Activated CD8-positive, alpha-beta T cell treated with anti-CD3 and anti-CD28 coated beads for 36 hours (primary cell): ENCODE measurements around the gene TMEM156. TPM values are rescaled to one million over a fixed set of nuclear protein-coding genes. Genes with fewer than 3 reads are reported as not detected.

ENCODE experiments used
- ATAC-seq: fragments of 200-7000 bp; cut with Tn5 transposase; one replicate; pipeline ENCODE4 v1.10.0; 2021; ENCODE audit warnings: mild to moderate bottlenecking, moderate library complexity
- CTCF ChIA-PET: fragments of 350-600 bp; sonication (Branson Sonifier 250); formaldehyde crosslinking; loops from one replicate; lab custom pipeline; 2021; ENCODE audit warnings: antibody characterized with exemption; lab: Charles Lee
- POLR2A ChIA-PET: fragments of 350-600 bp; sonication (Branson Sonifier 250); formaldehyde crosslinking; loops from one replicate; lab custom pipeline; 2021; ENCODE audit warnings: antibody characterized with exemption; lab: Charles Lee
- DNase-seq: peaks from one replicate; pipeline ENCODE4 v3.0.0-alpha.2; 2020
- H3K27ac Mint-ChIP-seq: one replicate; pipeline ENCODE4 v1.8.0; 2021; ENCODE audit warnings: mild to moderate bottlenecking, mixed read lengths
- H3K27me3 Mint-ChIP-seq: one replicate; pipeline ENCODE4 v1.8.0; 2021; ENCODE audit warnings: mixed read lengths
- H3K36me3 Mint-ChIP-seq: one replicate; pipeline ENCODE4 v1.8.0; 2021; ENCODE audit warnings: low read depth, mixed read lengths
- H3K4me1 Mint-ChIP-seq: one replicate; pipeline ENCODE4 v1.8.0; 2021; ENCODE audit warnings: low read depth, mixed read lengths
- H3K4me3 Mint-ChIP-seq: one replicate; pipeline ENCODE4 v1.8.0; 2021; ENCODE audit warnings: mild to moderate bottlenecking, moderate library complexity, mixed read lengths
- H3K9me3 Mint-ChIP-seq: one replicate; pipeline ENCODE4 v1.8.0; 2021; ENCODE audit warnings: mixed read lengths
- intact Hi-C: fragments of 100-400 bp; cut with micrococcal nuclease; formaldehyde crosslinking; loops from one replicate; pipeline ENCODE4 v1.10.0; 2022
- total RNA-seq, 2 experiments: library from RNA; stranded (reverse); gene quantifications; one replicate each; pipeline ENCODE4 v1.2.3, GENCODE V29; 2021
- TF ChIP-seq, protein P1 (sequence below): fragments of 200-600 bp; IDR thresholded peaks from one replicate; pipeline ENCODE4 v1.8.0; 2022; ENCODE audit warnings: antibody characterized with exemption, mild to moderate bottlenecking

The TMEM156 gene, protein sequence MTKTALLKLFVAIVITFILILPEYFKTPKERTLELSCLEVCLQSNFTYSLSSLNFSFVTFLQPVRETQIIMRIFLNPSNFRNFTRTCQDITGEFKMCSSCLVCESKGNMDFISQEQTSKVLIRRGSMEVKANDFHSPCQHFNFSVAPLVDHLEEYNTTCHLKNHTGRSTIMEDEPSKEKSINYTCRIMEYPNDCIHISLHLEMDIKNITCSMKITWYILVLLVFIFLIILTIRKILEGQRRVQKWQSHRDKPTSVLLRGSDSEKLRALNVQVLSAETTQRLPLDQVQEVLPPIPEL
- total RNA-seq = 10 to 100 TPM; 11.7 to 12.0 TPM

- H3K36me3 Mint-ChIP-seq = no peaks in the 10 kb centered on the region
- peak within 1 kb of the TSS; percentile 92 for H3K27ac Mint-ChIP-seq
- intact Hi-C loops = loop anchor here (10.0 kb wide), 1 partner anchor 48 kb away; no protein-coding TSS in a partner anchor
- TF ChIP-seq, protein P1, sequence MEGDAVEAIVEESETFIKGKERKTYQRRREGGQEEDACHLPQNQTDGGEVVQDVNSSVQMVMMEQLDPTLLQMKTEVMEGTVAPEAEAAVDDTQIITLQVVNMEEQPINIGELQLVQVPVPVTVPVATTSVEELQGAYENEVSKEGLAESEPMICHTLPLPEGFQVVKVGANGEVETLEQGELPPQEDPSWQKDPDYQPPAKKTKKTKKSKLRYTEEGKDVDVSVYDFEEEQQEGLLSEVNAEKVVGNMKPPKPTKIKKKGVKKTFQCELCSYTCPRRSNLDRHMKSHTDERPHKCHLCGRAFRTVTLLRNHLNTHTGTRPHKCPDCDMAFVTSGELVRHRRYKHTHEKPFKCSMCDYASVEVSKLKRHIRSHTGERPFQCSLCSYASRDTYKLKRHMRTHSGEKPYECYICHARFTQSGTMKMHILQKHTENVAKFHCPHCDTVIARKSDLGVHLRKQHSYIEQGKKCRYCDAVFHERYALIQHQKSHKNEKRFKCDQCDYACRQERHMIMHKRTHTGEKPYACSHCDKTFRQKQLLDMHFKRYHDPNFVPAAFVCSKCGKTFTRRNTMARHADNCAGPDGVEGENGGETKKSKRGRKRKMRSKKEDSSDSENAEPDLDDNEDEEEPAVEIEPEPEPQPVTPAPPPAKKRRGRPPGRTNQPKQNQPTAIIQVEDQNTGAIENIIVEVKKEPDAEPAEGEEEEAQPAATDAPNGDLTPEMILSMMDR = no peak
- peaks cover 54% of the 10 kb centered on the region for H3K4me1 Mint-ChIP-seq
- H3K9me3 Mint-ChIP-seq = no peaks in the 10 kb centered on the region
- ATAC-seq = peak; percentile 87
- ChIA-PET POLR2A (interaction anchor here (1.2 to 3.4 kb wide), 2 partner anchors 10 to 11 kb away, joined by 3 to 17 read pairs; no protein-coding TSS in a partner anchor), CTCF (interaction anchor here (1.2 to 1.3 kb wide), 2 partner anchors 12 to 13 kb away, joined by 3 read pairs; no protein-coding TSS in a partner anchor)
- H3K27me3 Mint-ChIP-seq = no peaks in the 10 kb centered on the region
- H3K4me3 Mint-ChIP-seq = peak within 1 kb of the TSS; percentile 79
- DNase-seq = peak; percentile 50
Observed at GRCh38 chr4:39032218-39033085, at the start of gene TMEM156. TMEM156 (minus strand) TSS chr4:39032409; CDS start chr4:39032313, 96 bp downstream.

DNA sequence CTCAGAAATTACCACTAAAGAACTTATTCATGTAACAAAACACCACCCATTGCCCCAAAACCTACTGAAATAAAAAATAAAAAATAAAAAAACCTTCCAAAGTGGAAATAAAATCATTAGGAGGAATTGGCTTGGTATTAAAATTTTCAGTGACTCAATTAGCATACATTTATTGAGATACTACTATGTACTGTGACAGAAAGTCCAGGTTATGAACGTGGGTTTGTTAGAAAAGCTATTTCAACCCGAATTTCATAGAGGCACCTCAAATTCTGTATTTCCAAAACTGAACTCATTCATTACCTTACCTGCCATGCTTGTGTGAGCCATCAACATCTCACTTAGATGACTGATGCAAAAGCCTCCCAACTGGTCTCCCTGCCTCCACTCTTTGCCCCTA is 46.6 kb upstream of the TMEM156 start:
- H3K27ac Mint-ChIP-seq = no peak overlapping the region
- H3K9me3 Mint-ChIP-seq = no peaks in the 10 kb centered on the region
- ChIA-PET POLR2A (no interaction called here), CTCF (no interaction called here)
- H3K4me1 Mint-ChIP-seq = no peaks in the 10 kb centered on the region
- H3K36me3 Mint-ChIP-seq = peaks cover 10% of the 10 kb centered on the region
- TF ChIP-seq, protein P1 = no peak
- intact Hi-C loops = no loop called here
- ATAC-seq (no peak), DNase-seq (no peak)
- H3K27me3 Mint-ChIP-seq = no peaks in the 10 kb centered on the region
- no peak overlapping the region for H3K4me3 Mint-ChIP-seq

DNA sequence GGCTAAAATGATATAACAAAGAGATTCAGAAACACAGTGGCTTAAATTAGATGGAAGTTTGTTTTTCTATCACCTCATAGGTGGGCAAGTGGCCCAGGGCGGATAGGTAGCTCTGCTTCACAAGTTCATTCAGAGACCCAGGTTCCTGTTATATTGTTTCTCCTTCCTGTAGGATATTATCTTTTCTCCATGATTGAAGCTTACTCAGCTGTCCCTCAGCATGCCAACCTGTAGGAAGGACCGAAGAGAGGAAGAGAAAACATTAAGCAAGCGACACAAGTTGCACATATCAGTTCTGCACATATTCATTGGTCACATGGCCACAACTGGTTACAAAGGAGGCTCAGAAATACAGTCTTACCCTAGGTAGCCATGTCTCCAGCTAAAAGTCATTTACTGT is 36.7 kb upstream of the TMEM156 start:
- Mint-ChIP-seq H3K4me1 (no peaks in the 10 kb centered on the region), H3K27me3 (no peaks in the 10 kb centered on the region), H3K27ac (no peak overlapping the region), H3K4me3 (no peak overlapping the region), H3K9me3 (no peaks in the 10 kb centered on the region), H3K36me3 (peaks cover 2% of the 10 kb centered on the region)
- TF ChIP-seq, protein P1 = no peak
- no peak for ATAC-seq
- intact Hi-C loops = no loop called here
- ChIA-PET CTCF (no interaction called here), POLR2A (no interaction called here)
- no peak for DNase-seq

GRCh38 chr4:39067451-39067850 is 35.2 kb upstream of the TMEM156 start:
- no peak overlapping the region for H3K27ac Mint-ChIP-seq
- ATAC-seq (no peak), DNase-seq (no peak)
- ChIA-PET CTCF (no interaction called here), POLR2A (interaction anchor here (0.7 kb wide), 1 partner anchor 24 kb away, joined by 3 read pairs; no protein-coding TSS in a partner anchor)
- no peaks in the 10 kb centered on the region for H3K27me3 Mint-ChIP-seq
- intact Hi-C loops = no loop called here
- TF ChIP-seq, protein P1 = no peak
- peaks cover 5% of the 10 kb centered on the region for H3K4me1 Mint-ChIP-seq
- no peaks in the 10 kb centered on the region for H3K9me3 Mint-ChIP-seq
- H3K36me3 Mint-ChIP-seq = peaks cover 2% of the 10 kb centered on the region
- no peak overlapping the region for H3K4me3 Mint-ChIP-seq
